Stimulated activated CD8-positive, alpha-beta memory T cell treated with anti-CD3 and anti-CD28 coated beads, Interleukin-12 subunit alpha, Interleukin-12 subunit beta, amount 100 ng/mL, for 1 hour (primary cell): ENCODE data around the gene APOL4.
"Not testable (repeated sequence)": the region's sequence is repeated elsewhere in the genome, so short reads cannot be mapped to it uniquely, and the experiment has no call there.

Experiments used
- DNase-seq: peaks from one replicate; pipeline ENCODE4 v3.0.0-alpha.2; 2020; ENCODE audit warnings: low read depth

Gene APOL4

DNA sequence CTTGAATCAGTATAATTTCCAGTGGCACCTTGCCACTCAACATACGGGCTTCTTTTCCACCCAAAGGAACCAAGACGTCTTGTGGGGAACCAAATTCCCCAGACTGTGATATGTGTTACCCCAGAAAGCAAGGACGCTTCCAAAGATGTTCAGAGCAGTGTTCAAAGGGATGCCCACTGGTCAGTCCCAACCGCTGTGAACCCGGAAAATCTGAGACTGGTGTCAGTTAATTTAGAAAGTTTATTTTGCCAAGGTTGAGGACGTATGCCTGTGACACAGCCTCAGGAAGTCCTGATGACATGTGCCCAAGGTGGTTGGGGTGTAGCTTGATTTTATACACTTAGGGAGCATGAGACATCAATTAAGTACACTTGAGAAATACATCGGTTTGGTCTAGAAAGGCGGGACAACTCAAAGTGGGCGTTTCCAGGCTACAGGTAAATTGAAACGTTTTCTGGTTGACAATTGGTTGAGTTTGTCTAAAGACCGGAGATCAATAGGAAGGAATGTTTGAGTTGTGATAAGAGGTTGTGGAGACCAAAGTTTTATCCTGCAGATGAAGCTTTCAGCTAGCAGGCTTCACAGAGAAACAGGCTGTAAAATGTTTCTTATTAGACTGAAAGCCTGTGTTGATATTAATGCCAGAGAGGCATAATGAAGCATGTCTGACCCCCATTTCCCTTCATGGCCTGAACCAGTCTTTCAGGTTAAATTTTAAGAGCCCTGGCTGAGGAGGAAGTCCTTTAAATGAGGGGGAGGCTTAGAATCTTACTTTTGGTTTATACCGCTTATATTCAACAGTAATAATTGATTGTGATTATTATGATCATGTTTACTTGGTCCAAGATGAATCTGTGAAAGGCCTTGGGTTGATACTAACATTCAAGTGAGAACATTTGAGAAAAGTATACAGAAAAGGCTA, 47.8 kb downstream of the APOL4 start:
- no peak for DNase-seq

DNA sequence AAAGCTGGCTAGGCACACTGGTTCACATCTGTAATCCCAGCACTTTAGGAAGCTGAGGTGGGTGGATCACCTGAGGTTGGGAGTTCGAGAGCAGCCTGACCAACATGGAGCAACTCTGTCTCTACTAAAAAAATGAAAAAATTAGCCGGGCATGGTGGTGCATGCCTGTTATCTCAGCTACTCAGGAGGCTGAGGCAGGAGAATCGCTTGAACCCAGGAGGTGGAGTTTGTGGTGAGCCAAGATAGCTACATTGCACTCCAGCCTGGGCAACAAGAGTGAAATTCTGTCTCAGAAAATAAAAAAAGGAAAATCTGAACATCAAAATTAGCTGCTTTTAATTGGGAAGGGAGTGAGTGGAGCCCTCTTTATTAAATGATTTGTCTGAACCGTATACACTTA, 48.8 kb downstream of the APOL4 start:
- DNase-seq = not testable (repeated sequence)

DNA sequence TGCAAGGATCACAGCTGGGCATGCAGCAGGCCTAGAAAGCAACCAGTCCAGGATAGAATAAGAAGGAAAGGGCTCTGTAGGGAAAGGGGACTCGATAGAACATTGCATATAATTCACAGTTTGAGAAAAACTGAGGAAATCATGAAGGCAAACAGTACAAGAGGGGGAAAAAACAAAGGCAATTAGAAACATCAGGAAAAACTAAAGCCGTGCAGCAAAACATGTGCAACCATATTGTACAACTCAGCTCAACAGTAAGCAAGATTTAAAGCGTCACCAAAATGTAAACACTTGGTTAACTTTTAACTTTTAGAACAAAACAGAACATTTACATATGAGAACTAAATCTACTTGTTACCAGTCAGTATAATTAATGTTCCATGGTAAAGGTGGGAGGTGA, 49.5 kb downstream of the APOL4 start:
- no peak for DNase-seq

DNA sequence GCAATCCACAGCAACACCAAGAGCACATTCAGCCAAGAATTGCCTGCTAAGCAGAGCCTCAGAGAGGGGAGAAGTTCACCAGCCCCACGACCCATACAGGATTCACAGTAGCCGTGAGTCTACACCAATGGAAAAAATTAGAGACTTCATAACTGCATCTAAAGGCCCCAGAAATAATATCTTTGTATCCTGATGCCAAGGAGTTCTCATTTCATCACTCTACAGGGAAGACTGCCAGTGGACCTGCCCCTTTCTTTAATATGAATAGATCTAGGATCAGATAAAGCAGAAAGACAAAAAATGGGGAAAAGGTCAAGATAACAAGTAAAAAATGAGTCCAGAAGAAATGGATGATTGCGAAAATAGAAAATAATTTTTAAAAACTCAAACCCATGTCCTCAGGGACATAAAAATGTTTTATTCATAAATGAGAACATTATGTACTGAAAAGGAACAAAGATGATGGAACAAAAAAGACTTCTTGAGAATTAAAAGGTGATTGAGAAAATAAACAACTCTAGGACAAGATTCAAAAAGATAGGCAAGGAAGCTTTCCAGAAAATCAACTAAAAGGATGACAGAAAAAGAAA, 50.5 kb downstream of the APOL4 start:
- no peak for DNase-seq

DNA sequence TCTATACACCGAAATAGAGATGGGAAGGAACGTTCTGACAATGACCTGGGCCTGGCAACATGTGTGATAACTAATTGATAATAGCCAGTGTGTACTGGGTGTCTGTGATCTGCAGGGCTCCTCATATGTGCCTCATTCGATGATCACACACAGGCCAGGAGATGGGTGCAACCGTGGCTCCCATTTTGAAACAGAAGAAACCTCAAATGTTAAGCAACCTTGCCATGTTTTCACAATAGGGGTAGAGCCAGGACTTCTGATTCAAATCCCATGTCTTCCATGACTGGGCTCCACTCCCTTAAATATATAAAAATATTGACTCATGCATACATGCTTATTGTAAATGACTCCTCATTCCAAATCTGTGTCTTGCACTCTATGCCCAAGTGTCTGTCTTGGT, 52.2 kb downstream of the APOL4 start:
- no peak for DNase-seq

DNA sequence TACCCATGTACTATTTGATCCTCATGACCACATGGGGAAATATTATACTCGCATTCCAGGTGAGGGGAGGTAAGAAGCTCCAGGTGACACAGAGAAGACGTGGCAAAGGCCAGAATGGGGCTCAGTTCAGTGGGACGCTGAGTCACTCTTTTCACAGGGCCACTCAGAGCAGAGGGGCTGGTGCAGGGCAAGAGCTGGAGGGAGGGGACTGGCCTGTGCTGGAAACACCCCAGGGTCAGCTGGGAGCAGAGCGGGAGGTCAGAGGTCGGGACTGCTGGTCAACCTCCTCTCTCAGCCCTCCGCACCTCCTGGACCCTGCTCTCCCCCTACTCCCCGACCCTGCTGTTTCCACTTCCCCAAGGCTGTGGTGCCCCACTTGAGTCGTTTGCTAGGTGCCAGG, 53.2 kb downstream of the APOL4 start:
- no peak for DNase-seq

DNA sequence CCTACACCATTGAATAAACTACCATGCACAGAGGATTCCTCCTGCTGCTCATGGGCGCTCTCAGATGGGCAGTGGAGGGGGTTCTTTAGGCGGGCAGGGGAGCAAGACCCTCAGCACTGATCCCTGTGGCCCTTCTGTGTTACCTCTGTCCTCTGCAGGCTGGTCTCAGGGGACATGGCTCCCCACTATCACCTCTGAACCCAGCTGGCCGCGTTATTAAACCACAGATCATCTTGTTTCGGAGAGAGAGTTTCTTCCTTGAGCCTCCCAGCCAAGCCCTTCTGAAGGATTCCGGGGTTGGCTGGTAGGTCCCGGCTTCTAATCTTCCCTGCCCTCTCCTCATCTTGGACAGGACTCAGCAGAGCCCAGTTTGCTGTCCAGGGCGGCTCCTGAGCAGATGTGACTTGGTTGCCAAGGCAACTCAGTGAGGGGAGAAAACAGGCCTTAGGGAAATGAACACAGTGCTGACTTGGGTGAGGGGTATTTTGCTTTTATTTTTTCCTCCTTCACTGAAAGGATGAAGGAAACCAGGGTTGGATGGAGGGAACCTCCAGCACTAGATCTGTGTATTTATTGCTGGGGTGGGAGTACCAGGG, 54.3 kb downstream of the APOL4 start:
- no peak for DNase-seq

DNA sequence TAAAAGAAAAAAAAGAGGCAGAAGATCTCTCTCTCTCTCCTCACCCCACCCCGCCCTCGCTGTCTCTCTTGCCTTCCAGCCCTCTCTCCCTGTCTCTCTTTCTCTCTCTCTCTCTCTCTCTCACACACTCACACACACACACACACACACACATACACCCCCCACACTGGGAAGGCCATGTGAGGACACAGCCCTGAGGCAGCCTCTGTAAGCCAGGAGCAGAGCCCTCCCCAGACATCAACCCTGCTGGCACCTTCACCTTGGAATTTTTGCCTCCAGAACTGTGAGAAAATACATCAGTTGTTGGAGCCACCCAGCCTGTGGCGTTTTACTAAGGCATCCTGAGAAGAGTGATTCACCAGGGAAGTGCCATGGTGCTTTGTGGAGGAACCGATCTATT, 55.7 kb downstream of the APOL4 start:
- DNase-seq = no peak

DNA sequence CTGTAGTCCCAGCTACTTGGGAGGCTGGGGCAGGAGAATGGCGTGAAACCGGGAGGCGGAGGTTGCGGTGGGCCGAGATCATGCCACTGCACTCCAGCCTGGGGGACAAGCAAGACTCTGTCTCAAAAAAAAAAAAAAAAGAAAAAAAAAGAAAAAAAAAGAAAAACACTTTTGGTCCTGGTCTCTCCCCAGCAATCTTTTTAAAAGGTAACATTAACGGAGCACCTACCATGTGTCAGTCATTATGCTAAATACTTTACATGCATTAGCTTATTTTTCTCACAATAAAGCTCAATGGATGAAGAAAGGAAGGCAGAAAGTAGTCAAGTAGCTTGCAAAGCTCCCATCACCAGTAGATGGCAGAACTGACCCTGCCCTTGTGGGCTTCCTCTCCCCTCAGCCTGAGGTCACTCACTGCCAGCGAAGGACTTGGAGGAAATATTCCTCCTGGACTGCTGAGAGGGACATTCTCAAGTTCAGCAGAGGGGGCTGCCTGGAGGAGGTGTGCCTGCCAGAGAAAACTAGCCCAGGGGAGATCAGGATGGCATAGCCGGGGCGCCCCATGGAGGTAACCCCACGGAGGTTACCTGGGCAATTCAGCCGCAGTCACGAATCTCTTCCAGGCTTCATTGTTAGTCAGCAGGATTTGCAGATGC, 56.6 kb downstream of the APOL4 start:
- no peak for DNase-seq

DNA sequence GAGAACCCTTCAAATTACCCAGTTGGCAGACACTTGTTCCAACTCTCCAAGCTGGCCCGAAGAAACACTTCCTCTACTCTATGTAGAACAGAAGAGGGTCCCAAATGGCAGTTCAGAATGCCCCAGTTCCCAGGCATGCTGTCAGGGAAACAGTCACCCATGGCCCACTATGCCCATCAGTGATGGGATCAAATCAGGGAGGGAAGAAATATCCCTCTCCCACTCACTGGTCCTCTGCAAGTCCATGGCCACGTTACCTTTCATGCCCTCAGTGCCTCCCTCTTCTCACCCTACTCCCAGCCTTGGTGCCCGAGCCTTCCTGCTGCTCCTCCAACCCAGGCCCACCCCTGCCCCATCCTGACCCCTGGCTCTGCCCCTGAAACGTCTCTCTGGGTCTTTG, 57.7 kb downstream of the APOL4 start:
- DNase-seq = no peak

DNA sequence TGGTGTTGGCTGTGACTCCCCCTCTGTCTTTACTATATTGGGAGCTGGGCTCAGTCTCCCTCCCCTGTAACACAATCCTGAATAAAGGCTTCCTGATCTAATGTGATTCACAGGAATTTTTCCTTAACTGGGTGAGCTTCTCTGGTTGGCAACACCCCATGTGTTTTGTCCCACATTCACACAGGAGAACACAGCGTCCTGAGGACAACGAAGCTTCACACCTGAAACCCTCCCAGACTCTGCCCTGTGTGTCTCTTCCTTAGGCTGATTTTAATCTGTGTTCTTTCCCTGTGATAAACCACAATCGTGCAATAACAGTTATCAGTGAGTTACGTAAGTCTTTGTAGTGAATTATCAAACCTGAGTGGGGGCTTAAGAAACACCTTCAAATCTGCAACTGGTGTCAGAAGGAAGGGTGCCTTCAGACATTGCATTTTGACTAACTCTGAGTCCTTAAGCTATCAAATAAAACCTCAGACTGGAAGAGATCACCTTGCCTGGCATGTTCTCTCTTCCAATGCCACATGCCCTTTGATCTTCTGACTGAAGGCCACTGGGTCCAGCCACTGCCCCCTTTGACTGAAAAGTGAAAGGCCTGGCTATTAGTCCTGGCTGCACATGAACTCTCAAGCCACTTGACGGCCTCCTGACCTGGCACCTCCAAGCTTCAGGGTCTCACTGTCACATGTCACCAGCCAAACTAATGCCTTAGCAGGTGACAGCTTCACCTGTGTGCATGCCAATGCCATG, 58.4 kb downstream of the APOL4 start:
- no peak for DNase-seq

DNA sequence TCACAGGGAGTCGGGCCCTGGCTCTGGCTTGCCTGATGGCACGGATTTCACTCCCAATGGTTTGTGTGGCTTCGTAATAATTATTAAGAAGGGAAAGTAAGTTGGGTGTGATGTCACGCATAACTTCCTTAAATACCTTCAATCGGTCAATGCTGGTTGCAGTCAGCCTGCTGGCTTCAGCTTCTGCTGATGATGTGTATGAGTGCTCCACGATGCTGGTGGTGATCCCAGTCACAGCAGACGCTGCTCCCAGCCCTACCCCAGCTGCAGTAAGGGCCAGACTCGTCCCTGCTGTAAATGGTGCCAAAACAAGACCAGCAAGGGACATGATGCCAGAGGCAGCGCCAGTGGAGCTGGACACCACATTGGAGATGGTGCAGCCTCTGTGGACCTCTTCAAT, 60.1 kb downstream of the APOL4 start:
- DNase-seq = no peak
